ENCODE measurements around the gene DNER. TPM values are rescaled to one million over a fixed set of nuclear protein-coding genes. Genes with fewer than 3 reads are reported as not detected.

DNER gene
- total and polyA plus RNA-seq, 2 of the 4 experiments (the other 2 are of a cell fraction) = under 0.01 to 0.14 TPM

DNA sequence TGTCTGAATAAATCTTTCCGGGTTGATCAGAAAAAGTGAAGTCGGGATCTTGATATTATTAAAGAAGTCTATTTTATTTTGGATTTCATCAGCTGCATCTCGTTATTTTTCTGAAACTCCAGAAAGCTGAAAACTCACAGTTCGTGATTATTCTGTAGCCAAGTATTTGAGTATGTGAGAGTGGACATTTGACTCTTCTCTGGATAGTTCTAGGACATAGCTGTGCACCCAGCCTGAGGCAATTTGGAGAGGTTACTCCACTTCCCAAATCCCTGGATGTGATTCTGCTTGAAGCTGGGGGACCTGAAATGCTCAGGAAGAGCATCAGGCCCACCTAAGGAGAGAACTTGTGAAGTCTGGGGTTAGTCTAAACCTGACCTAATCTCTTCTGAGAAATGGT, 325.6 kb downstream of the DNER start:
- DNase-seq (no peak), ATAC-seq (ENCODE audit: low read depth) (no peak)
- Histone ChIP-seq H2BK5ac (ENCODE audit: low read depth, low read length, poor library complexity, severe bottlenecking) (no peak overlapping the region), H3K14ac (replicated peaks; ENCODE audit: low read depth, low read length) (no peak overlapping the region), H2AK9ac (replicated peaks; ENCODE audit: low read depth, low read length, poor library complexity) (no peak overlapping the region), H3K4me1 (ENCODE audit: control insufficient read depth, insufficient read depth, low read length) (no peaks in the 10 kb centered on the region), H3K9me3 (ENCODE audit: control insufficient read depth, insufficient read depth, low read length) (no peaks in the 10 kb centered on the region), H4K91ac (ENCODE audit: insufficient read depth, low read depth, low read length) (no peak overlapping the region), H2AK5ac (ENCODE audit: low read depth, low read length) (no peak overlapping the region), H4K5ac (ENCODE audit: low read depth, low read length) (no peak overlapping the region), H3K36me3 (ENCODE audit: control insufficient read depth, insufficient read depth, low read length) (no peaks in the 10 kb centered on the region), H2BK20ac (ENCODE audit: low read depth, low read length) (no peak overlapping the region), H4K20me1 (ENCODE audit: insufficient read depth, low read length) (no peaks in the 10 kb centered on the region), H2AFZ (replicated peaks; ENCODE audit: low read length, poor library complexity) (no peak overlapping the region), H4K8ac (ENCODE audit: low read depth in 2 of 2, low read length in 2 of 2) (no peak overlapping the region), H3K4me3 (ENCODE audit: insufficient read depth, low read depth, low read length) (no peak overlapping the region), H3K27me3 (ENCODE audit: control insufficient read depth, insufficient read depth, low read length) (no peaks in the 10 kb centered on the region), H3K9ac (ENCODE audit: low read depth, low read length) (no peak overlapping the region), H3K4me2 (ENCODE audit: low read depth, low read length) (no peak overlapping the region), H2BK120ac (ENCODE audit: low read depth, low read length) (no peak overlapping the region), H3K9me1 (ENCODE audit: insufficient read depth, low read length) (no peaks in the 10 kb centered on the region), H3K79me1 (ENCODE audit: low read depth in 1 of 2, low read length in 2 of 2) (no peaks in the 10 kb centered on the region), H2BK15ac (ENCODE audit: low read depth, low read length) (no peak overlapping the region), H3K18ac (ENCODE audit: low read depth, low read length) (no peak overlapping the region), H3K27ac (ENCODE audit: insufficient read depth, low read length) (no peak overlapping the region), H3K23ac (ENCODE audit: low read depth, low read length) (no peak overlapping the region), H3K4ac (ENCODE audit: low read depth, low read length) (no peak overlapping the region), H3K56ac (ENCODE audit: extremely low read depth, insufficient read depth, low read length) (no peak overlapping the region)
- dilution Hi-C loops (cut with HindIII; ENCODE audit: low sequenced_read_pairs, unreplicated experiment) (no loop called here), intact Hi-C loops (cut with micrococcal nuclease) (no loop called here), in situ Hi-C loops (cut with MboI; ENCODE audit: low sequenced_read_pairs) (no loop called here)
- no TSS peak for BruUV-seq (replicated peaks)
- ChIA-PET POLR2A (ENCODE audit: unreplicated experiment) (no interaction called here), CTCF (no interaction called here)
- TF ChIP-seq MAFK (IDR thresholded peaks at IDR 0.05; ENCODE audit: low read depth, low read length) = no peak
- TF ChIP-seq RAD21 (IDR thresholded peaks at IDR 0.05; ENCODE audit: low read length) = no peak
- no peak for TF ChIP-seq NFE2L2 (IDR thresholded peaks at IDR 0.05; ENCODE audit: low read depth, low read length)
- TF ChIP-seq FOS (IDR thresholded peaks at IDR 0.05; ENCODE audit: low read depth, low read length) = no peak
- no peak for TF ChIP-seq RCOR1 (IDR thresholded peaks at IDR 0.05; ENCODE audit: insufficient replicate concordance, low read length)
- no peak for TF ChIP-seq BHLHE40 (IDR thresholded peaks at IDR 0.05; ENCODE audit: low read depth, low read length)
- WGBS, 2 experiments (ENCODE audit: extremely low coverage in 2 of 2, insufficient read length in 1 of 2) = no CpG with 5 or more reads among the region's 4 CpGs

Measured in IMR-90 (cell line).